Thoracic aorta (tissue), 2 donors: Measurements from ENCODE around the gene FLRT2. TPM values are rescaled to one million over a fixed set of nuclear protein-coding genes. Genes with fewer than 3 reads are reported as not detected.

ENCODE experiments used
- ATAC-seq: fragments of 150-250 bp; one replicate; pipeline ENCODE4 v1.8.0; 2017; ENCODE audit warnings: low read depth; ENCODE audit not compliant: insufficient number of reproducible peaks, low FRiP score
- DNase-seq: peaks from one replicate; pipeline ENCODE4 v3.0.0-alpha.2; 2020; ENCODE audit warnings: low spot score
- H3K27ac ChIP-seq, 2 donors: fragments of 200-600 bp; sonication (generic); 1 replicate in 1 of 2; 2 replicates in 1 of 2; pipeline ENCODE4 v1.5.1; 2016; ENCODE audit warnings: mild to moderate bottlenecking in 2 of 2, moderate library complexity in 2 of 2
- H3K27me3 ChIP-seq: fragments of 200-600 bp; sonication (generic); replicated peaks from 2 replicates; pipeline ENCODE4 v1.6.0; 2016; ENCODE audit warnings: mild to moderate bottlenecking; ENCODE audit not compliant: insufficient read depth
- H3K36me3 ChIP-seq: fragments of 200-600 bp; sonication (generic); one replicate; pipeline ENCODE4 v1.5.1; 2016
- H3K4me1 ChIP-seq, 2 donors: fragments of 200-600 bp; sonication (generic); 1 replicate in 1 of 2; 2 replicates in 1 of 2; pipeline versions ENCODE4 v1.5.1 to v1.6.0; 2016; ENCODE audit warnings: low read depth in 2 of 2, mild to moderate bottlenecking in 1 of 2; ENCODE audit not compliant: control insufficient read depth in 1 of 2
- H3K4me3 ChIP-seq: fragments of 200-600 bp; sonication (generic); 2 replicates; pipeline ENCODE4 v1.5.1; 2016; ENCODE audit warnings: mild to moderate bottlenecking
- H3K9me3 ChIP-seq: fragments of 200-600 bp; sonication (generic); 2 replicates; pipeline ENCODE4 v1.5.1; 2016
- CTCF ChIP-seq: fragments of 200-600 bp; sonication (generic); IDR thresholded peaks from one replicate; pipeline ENCODE4 v1.5.1; 2019; ENCODE audit warnings: antibody characterized with exemption
- total RNA-seq, 2 donors: library from RNA; depleted of rRNA; stranded (reverse); fragments of >200 nt; gene quantifications; one replicate each; pipeline versions ENCODE4 v1.1.0 to v1.2.3, GENCODE V29; 2016

The FLRT2 gene
- total RNA-seq, 2 donors from 2014 or later = 20.1 to 45.4 TPM

- H3K4me1 ChIP-seq = no peaks in the 10 kb centered on the region
- TF ChIP-seq CTCF = no peak
- H3K36me3 ChIP-seq = no peaks in the 10 kb centered on the region
- H3K9me3 ChIP-seq = no peaks in the 10 kb centered on the region
- no peaks in the 10 kb centered on the region for H3K27me3 ChIP-seq
- H3K4me3 ChIP-seq = no peak overlapping the region
- DNase-seq (no peak), ATAC-seq (no peak)
- no peak overlapping the region for H3K27ac ChIP-seq
Measured at GRCh38 chr14:85546390-85546789, 16.4 kb downstream of the FLRT2 start.

- H3K36me3 ChIP-seq = no peaks in the 10 kb centered on the region
- no peak overlapping the region for H3K27ac ChIP-seq
- H3K9me3 ChIP-seq = no peaks in the 10 kb centered on the region
- no peak for TF ChIP-seq CTCF
- ATAC-seq = no peak
- H3K4me3 ChIP-seq = no peak overlapping the region
- no peaks in the 10 kb centered on the region for H3K4me1 ChIP-seq
- DNase-seq = no peak
- H3K27me3 ChIP-seq = no peaks in the 10 kb centered on the region
Measured at GRCh38 chr14:85549697-85550096, 19.8 kb downstream of the FLRT2 start.

- Histone ChIP-seq H3K27ac (no peak overlapping the region), H3K4me1 (no peaks in the 10 kb centered on the region), H3K9me3 (no peaks in the 10 kb centered on the region), H3K27me3 (no peaks in the 10 kb centered on the region), H3K36me3 (no peaks in the 10 kb centered on the region), H3K4me3 (no peak overlapping the region)
- no peak for ATAC-seq
- DNase-seq = no peak
- no peak for TF ChIP-seq CTCF
Measured at GRCh38 chr14:85554106-85554505, 24.2 kb downstream of the FLRT2 start.

- Histone ChIP-seq H3K27ac (no peak overlapping the region), H3K4me3 (no peak overlapping the region), H3K27me3 (no peaks in the 10 kb centered on the region), H3K9me3 (no peaks in the 10 kb centered on the region), H3K4me1 (no peaks in the 10 kb centered on the region), H3K36me3 (no peaks in the 10 kb centered on the region)
- no peak for DNase-seq
- no peak for TF ChIP-seq CTCF
- no peak for ATAC-seq
Measured at GRCh38 chr14:85556267-85556666, 26.3 kb downstream of the FLRT2 start.

- ATAC-seq = no peak
- Histone ChIP-seq H3K27me3 (no peaks in the 10 kb centered on the region), H3K4me3 (no peak overlapping the region), H3K27ac (no peak overlapping the region), H3K4me1 (no peaks in the 10 kb centered on the region), H3K9me3 (no peaks in the 10 kb centered on the region), H3K36me3 (no peaks in the 10 kb centered on the region)
- TF ChIP-seq CTCF = no peak
- no peak for DNase-seq
Measured at GRCh38 chr14:85558505-85558904, 28.6 kb downstream of the FLRT2 start.
